ENCODE measurements around the gene C1QL1. TPM values are rescaled to one million over a fixed set of nuclear protein-coding genes. Genes with fewer than 3 reads are reported as not detected.

Gene C1QL1
- total RNA-seq, 1 donor from 2014 or later, result 0.13 TPM

DNA sequence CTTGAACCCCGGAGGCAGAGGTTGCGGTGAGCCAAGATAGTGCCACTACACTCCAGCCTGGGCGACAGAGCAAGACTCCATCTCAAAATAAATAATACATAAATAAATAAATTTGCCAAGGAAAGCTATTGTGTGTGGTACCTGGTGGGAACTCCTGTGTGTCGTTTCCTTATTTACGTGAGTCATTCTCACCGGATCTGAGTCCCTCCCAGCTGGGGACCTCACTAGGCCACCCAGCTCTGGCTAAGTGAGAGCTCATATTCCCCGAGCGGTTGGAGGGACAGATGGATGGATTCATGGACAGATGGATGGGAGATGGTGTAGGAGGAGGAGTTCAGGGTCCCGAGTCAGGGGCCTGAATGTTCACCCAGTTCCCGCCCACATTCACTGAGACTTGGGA is 22.9 kb upstream of the C1QL1 start:
- ATAC-seq (no peak), DNase-seq (ENCODE audit: low spot score) (no peak)

DNA sequence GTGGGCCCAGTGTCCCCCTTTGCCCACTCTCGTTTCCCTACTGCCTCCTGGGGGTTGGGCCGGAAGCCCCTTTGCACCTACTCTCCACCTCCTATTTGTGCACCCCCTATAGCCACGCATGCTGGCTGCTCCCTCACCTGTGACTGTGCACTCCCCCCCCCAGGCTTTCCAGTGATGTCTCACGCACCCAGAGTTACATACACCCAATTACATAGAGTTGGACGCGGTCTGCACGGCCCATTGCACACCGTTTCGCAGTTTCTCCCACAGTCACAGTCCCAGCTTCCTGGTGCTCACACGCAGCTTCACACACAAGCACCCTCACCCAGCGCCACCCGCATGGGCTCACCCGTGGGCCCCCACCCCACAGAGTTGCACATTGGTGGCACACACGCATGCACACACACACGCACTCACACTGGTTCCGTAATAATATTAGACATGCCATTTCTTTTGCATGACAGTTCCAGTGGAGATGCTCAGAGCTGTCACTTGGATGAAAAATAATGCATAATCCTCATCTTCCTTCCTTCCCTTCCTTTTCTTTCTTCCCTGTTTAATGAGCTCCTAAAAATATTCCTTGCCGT is 21.5 kb upstream of the C1QL1 start:
- no peak for ATAC-seq
- no peak for DNase-seq (ENCODE audit: low spot score)

DNA sequence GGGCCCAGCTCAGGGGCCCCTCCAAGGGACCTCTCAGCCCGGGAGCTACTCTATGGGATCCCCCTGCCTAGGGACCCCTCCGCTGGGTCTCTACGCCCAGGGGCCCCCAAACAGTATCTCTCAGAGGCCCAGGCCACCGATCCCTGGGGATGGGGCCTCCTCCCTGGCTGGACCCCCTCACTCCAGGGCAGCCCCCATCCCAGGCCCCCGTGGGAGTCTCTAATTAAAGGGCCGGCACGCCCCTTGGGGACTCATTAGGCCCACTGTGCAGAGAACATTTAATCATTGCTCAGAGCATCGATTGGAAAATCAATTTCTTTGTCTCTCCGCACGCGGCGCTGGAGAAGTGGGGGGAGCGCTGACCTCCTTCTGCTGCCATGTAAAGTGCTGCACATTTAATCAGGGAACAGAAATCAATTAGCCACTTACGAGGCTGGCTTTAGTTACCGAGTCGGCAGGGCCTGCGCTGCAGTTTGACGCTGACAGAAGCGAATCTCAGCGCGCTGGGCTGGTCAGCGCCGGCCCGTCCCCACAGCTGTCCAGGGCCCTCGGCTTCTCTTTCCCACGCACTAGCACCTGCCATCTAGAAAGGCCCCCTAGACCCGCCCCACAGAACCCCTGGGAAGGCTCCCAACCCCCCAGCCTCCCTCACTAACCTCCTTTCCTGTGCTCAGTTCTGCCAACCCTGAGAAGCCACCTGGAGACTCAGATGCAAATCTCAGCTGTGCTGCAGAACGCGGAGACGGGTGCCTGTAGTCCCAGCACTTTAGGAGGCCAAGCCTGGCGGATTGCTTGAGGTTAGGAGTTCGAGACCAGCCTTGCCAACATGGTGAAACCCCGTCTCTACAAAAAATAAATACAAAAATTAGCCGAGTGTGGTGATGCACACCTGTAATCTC is 20.2 kb upstream of the C1QL1 start:
- DNase-seq (ENCODE audit: low spot score), result no peak
- peak; percentile 46 for ATAC-seq

GRCh38 chr17:44983563-44983962 is 15.5 kb upstream of the C1QL1 start:
- ATAC-seq (no peak), DNase-seq (ENCODE audit: low spot score) (no peak)

- ATAC-seq (no peak), DNase-seq (ENCODE audit: low spot score) (no peak)
Observed at GRCh38 chr17:44982113-44982702, 14.1 kb upstream of the C1QL1 start.

DNA sequence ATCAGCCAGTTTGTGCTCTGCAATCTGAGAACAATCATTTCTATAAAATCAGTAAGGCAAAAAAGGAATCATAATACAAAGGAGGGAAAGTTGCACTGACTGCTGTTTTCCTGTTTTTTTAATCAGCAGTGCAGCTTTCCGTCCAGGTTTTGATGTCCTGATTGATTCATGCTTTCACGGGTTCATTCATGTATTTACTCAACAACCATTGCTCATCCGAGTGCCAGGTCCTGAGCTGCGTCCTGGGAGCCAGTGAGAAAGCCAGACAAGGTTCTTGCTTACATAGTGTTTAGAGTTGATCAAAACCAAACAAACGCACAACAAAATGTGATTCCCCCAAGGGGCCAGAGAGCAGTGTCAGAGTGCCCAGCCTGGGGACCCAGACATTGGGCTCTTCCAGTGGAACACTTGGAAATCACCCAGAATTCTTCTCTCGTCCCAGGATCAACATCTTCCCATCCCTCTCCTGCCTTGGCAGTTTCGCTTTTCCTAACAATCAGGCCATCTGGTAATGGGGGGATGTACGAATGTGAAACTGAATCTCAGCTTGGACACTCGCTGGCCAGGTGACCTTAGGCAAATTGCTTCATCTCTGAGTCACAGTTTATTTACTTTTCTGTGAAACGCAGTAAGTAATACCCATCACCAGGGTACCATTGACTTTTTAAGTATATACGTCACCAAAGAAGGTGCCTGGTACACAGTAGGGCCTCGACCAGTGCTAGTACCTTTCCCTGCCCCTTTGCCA is 13.3 kb upstream of the C1QL1 start:
- peak; percentile 70 for DNase-seq (ENCODE audit: low spot score)
- peak; percentile 83 for ATAC-seq

DNA sequence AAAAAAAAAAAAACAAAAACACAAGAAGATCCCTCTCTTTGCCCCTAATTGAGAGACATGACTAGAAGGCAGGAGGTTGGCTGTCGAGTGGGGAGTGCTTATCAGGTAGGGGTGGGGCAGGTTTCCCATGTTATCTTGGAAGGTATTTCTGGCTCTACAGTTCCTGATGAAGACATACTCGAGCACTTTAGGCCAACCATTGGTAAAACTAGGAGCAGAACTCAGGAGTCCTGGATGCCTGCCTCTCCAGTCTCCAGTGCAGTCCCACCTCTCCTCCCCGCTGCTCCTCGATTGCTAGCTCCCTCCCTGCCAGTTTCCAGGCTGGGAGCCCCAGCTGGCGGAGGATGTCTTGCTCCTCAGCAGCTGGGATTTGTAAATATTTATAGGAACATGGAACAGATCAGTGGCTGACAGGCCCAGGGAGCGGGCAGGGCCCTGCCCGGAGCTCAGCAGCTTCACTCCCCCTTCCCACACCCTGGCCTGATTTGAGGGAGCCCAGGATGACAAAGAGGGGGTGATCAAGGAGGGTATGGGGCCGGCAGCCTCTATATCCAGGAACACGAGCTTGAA is 11.4 kb upstream of the C1QL1 start:
- ATAC-seq (no peak), DNase-seq (ENCODE audit: low spot score) (no peak)

DNA sequence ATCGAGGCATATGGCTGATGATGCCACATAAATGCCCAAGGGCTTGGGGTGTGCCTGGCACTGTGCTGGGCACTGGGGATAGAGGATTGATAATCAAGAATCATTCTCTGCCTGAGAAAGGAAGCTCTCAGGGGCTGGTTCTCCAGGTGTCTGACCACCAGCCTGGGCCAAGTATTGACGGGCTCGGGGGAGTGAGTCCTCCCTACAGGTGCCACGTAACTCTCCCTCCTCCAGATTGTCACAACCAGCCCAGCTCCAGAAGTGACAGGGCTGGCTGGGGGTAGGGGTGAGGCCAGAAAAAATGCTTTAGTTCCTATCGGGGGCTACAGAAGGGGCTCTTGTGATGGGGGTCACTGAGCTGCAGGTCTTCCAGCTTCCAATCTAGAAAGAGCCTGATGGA is 10.7 kb upstream of the C1QL1 start:
- no peak for DNase-seq (ENCODE audit: low spot score)
- no peak for ATAC-seq

- ATAC-seq, result no peak
- no peak for DNase-seq (ENCODE audit: low spot score)
Observed at GRCh38 chr17:44977814-44978550, 9.9 kb upstream of the C1QL1 start.

DNA sequence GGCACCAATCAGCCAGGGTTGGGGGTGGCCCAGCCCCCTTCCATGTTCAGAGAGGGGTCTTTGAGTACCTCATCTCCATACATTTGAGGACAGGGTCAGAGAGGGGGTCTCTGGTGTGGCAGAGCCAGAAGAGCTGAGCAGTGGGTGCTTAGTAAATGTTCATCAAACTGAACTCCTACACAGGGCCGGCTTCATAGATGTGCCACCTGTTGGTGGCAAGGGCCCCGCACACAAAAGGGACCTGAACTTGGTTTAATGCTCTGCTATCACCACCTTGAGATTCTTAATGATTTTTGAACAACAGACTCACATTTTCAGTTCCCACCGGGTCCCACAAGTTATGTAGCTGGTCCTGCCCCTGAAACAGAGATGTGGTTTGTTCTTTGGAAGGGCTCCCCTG is 9.0 kb upstream of the C1QL1 start:
- ATAC-seq, result no peak

GRCh38 chr17:44976206-44976605 is 8.1 kb upstream of the C1QL1 start:
- no peak for DNase-seq (ENCODE audit: low spot score)
- ATAC-seq, result no peak

More for the DNA sequence above, 9.0 kb upstream of the C1QL1 start:
- no peak for DNase-seq (ENCODE audit: low spot score)

- DNase-seq (ENCODE audit: low spot score) (no peak), ATAC-seq (no peak)
Observed at GRCh38 chr17:44972953-44973352, 4.8 kb upstream of the C1QL1 start.

DNA sequence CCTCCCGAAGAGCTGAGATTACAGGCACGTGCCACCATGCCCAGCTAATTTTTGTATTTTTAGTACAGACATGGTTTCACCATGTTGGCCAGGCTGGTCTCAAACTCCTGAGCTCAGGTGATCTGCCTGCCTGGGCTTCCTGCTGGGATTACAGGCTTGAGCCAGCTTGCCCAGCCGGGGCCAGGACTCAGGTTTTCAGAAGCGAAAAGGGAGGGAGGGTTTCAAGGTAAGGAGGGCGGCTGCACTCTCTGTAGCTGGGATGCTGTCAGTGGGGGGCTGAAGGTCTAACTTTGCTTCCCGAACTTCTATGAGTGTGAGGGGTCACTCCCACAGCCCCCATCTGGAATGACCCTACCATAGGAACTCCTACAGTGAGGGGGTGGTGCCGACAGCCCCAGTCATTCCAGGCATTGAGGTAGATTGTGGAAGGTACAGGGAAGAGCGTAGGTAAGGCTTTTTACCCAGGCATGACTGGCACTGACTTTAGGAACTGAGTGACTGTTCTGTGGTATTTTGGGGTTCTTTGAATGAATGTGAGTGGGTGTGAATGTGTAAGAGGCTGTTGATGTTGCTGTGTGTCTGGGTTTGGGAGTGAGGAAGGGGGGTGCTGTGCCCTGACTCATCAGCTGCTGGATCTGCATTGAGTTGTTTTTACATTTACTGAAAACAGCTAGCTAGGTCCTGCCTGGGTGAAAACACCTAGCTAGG is 3.8 kb upstream of the C1QL1 start:
- DNase-seq (ENCODE audit: low spot score) (no peak), ATAC-seq (no peak)

DNA sequence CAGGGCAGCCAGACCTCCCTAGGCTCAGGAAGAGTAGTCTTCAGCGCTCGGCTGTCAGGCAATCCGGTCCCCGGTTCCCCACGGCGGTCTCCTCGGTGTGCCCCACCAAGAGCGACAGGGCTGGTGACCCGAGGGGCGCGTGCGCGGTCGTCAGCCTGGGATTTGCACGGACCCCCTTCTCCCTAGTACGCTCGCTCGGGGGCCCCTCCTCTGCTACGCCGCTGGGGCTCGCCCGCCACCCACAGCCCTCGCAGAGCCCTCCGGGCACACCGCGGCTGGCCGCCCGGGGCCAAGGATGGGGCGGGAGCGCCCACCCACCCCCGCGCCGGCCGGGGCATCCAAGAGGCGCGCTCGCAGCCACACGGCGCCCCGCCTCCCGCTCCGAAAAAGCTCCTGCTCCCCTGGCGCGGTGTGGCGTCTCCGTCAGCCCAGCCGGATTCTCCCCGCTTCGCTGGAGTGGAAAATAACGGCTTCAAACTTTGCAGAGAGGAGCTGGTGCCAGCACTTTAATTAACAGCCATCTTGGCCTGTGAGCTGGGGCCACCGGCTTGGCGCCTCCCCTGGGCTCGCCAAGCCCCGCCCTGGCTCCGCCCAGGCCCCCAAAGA is 2.1 kb upstream of the C1QL1 start:
- DNase-seq (ENCODE audit: low spot score), result no peak
- no peak for ATAC-seq

DNA sequence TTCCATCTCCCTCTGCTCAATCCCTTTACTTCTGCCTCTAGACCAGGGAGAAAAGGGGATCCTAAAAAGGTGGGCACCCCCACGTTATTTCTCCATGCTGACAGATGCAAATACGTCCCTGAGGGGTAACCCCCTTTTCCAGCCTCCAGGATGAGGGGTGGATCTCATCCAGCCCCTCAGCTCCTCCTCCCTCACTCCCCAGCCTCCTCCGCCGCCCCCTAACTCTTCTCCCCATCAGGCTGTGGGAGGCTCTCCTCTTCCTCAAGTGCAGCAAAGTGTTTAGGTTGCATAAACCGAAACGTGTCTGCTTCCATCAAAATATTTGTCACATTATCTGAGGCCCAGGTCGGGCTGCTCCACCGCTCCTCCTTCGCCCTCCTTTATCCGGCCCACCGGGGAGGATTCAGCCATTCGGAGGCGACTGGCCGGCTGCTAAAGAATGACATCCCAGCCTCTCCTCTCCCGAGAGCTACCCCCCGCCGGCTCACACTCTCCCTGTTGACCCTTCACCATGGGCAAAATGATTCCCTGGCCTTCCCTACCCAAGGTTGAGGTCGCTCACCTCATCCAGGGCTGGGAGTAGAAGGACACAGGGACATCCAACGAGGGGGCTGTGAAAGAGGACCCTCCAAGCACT is 1.2 kb upstream of the C1QL1 start:
- no peak for ATAC-seq
- no peak for DNase-seq (ENCODE audit: low spot score)

- DNase-seq (ENCODE audit: low spot score) (no peak), ATAC-seq (no peak)
Observed at GRCh38 chr17:44967907-44968224, 237 bp downstream of the C1QL1 start.

- no peak for ATAC-seq
- no peak for DNase-seq (ENCODE audit: low spot score)
Observed at GRCh38 chr17:44967026-44967906, 837 bp downstream of the C1QL1 start.

All from left lobe of liver (tissue), 2 donors.